WTC11 (cell line): ENCODE data around the gene DNAI7.

Experiments
- CREB1 ChIP-seq: sonication (generic); formaldehyde crosslinking; IDR thresholded peaks from 2 replicates; pipeline ENCODE4 v1.8.0; 2023; ENCODE audit warnings: mild to moderate bottlenecking, missing genetic modification reagents
- ELF4 ChIP-seq: sonication (generic); formaldehyde crosslinking; IDR thresholded peaks from 2 replicates; pipeline ENCODE4 v1.8.1; 2022; ENCODE audit warnings: low read depth, mild to moderate bottlenecking, moderate library complexity, missing genetic modification reagents
- FOXK1 ChIP-seq: sonication (generic); formaldehyde crosslinking; IDR thresholded peaks from 2 replicates; pipeline ENCODE4 v1.8.0; 2022; ENCODE audit warnings: mild to moderate bottlenecking, moderate library complexity, missing genetic modification reagents
- GABPB1 ChIP-seq: sonication (generic); formaldehyde crosslinking; IDR thresholded peaks from 2 replicates; pipeline ENCODE4 v1.8.1; 2023; ENCODE audit warnings: mild to moderate bottlenecking, missing genetic modification reagents
- NFE2L1 ChIP-seq: sonication (generic); formaldehyde crosslinking; IDR thresholded peaks from 2 replicates; pipeline ENCODE4 v1.8.1; 2023; ENCODE audit warnings: missing genetic modification reagents
- NR3C1 ChIP-seq: sonication (generic); formaldehyde crosslinking; conservative IDR thresholded peaks from 2 replicates; pipeline ENCODE4 v1.8.1; 2023; ENCODE audit warnings: low read depth, mild to moderate bottlenecking, missing genetic modification reagents
- TF ChIP-seq, protein P1 (sequence below): sonication (generic); formaldehyde crosslinking; IDR thresholded peaks from 2 replicates; pipeline ENCODE4 v1.8.0; 2022; ENCODE audit warnings: mild to moderate bottlenecking, missing genetic modification reagents
- TF ChIP-seq, protein P2 (sequence below): fragments of 200-600 bp; IDR thresholded peaks from 2 replicates; pipeline ENCODE4 v1.8.0; 2022; ENCODE audit warnings: antibody characterized with exemption
- TF ChIP-seq, protein P3 (sequence below): sonication (generic); formaldehyde crosslinking; IDR thresholded peaks from 2 replicates; pipeline ENCODE4 v1.8.0; 2022; ENCODE audit warnings: mild to moderate bottlenecking, missing genetic modification reagents

DNA sequence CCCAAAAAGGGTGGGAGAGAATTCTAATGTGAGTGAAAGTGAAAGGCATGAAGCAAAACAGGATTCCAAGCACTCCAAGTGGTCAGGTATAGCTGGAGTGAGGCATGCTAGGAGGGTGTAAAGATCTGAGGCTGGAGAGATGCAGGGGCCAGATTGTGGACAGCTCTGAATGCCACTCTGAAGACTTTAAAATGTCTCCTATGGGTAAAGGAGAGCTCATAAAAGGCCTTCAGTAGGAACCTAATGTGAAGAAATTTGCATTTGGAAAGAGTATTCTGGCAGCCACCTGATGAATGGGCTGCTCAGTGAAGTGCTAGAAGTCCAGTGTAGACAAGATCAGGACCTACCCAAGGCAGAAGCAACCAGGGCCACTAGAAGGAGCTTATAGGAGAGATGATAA is 68.9 kb downstream of the DNAI7 start:
- TF ChIP-seq, protein P1, sequence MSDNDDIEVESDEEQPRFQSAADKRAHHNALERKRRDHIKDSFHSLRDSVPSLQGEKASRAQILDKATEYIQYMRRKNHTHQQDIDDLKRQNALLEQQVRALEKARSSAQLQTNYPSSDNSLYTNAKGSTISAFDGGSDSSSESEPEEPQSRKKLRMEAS (CRISPR knock-in tag): no peak
- TF ChIP-seq ELF4 (no peak), NFE2L1 (CRISPR knock-in tag) (no peak), NR3C1 (CRISPR knock-in tag) (no peak), FOXK1 (CRISPR knock-in tag) (no peak), GABPB1 (CRISPR knock-in tag) (no peak), CREB1 (CRISPR knock-in tag) (no peak)
- TF ChIP-seq, protein P2, sequence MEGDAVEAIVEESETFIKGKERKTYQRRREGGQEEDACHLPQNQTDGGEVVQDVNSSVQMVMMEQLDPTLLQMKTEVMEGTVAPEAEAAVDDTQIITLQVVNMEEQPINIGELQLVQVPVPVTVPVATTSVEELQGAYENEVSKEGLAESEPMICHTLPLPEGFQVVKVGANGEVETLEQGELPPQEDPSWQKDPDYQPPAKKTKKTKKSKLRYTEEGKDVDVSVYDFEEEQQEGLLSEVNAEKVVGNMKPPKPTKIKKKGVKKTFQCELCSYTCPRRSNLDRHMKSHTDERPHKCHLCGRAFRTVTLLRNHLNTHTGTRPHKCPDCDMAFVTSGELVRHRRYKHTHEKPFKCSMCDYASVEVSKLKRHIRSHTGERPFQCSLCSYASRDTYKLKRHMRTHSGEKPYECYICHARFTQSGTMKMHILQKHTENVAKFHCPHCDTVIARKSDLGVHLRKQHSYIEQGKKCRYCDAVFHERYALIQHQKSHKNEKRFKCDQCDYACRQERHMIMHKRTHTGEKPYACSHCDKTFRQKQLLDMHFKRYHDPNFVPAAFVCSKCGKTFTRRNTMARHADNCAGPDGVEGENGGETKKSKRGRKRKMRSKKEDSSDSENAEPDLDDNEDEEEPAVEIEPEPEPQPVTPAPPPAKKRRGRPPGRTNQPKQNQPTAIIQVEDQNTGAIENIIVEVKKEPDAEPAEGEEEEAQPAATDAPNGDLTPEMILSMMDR: no peak
- TF ChIP-seq, protein P3, sequence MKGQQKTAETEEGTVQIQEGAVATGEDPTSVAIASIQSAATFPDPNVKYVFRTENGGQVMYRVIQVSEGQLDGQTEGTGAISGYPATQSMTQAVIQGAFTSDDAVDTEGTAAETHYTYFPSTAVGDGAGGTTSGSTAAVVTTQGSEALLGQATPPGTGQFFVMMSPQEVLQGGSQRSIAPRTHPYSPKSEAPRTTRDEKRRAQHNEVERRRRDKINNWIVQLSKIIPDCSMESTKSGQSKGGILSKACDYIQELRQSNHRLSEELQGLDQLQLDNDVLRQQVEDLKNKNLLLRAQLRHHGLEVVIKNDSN (CRISPR knock-in tag): no peak
